NCI-H146 treated with DMSO at 0.1 percent for 48 hours (cell line): ENCODE data around the gene EIF1.
A peak's percentile ranks its signal among the peaks of the same experiment; 100 is the strongest.
"Not testable (repeated sequence)": the region's sequence is repeated elsewhere in the genome, so short reads cannot be mapped to it uniquely, and the experiment has no call there.

Experiments used
- DNase-seq: peaks from one replicate; lab custom pipeline; 2025; ENCODE audit not compliant: unreplicated experiment; lab: John Stamatoyannopoulos, UW

Gene EIF1

GRCh38 chr17:41678411-41678906 lies 10.2 kb upstream of the EIF1 start:
- no peak for DNase-seq

GRCh38 chr17:41678907-41679739 lies 9.6 kb upstream of the EIF1 start:
- no peak for DNase-seq

GRCh38 chr17:41679740-41680425 lies 8.8 kb upstream of the EIF1 start:
- no peak for DNase-seq

GRCh38 chr17:41680426-41681040 lies 8.2 kb upstream of the EIF1 start:
- peak; percentile 64 for DNase-seq

GRCh38 chr17:41681776-41682175 lies 6.9 kb upstream of the EIF1 start:
- no peak for DNase-seq

- no peak for DNase-seq
Observed at GRCh38 chr17:41682631-41683030, 6.1 kb upstream of the EIF1 start.

GRCh38 chr17:41683441-41684007 lies 5.2 kb upstream of the EIF1 start:
- DNase-seq = no peak

- no peak for DNase-seq
Observed at GRCh38 chr17:41684035-41684434, 4.7 kb upstream of the EIF1 start.

GRCh38 chr17:41685753-41686152 lies 2.9 kb upstream of the EIF1 start:
- DNase-seq = not testable (repeated sequence)

- DNase-seq = no peak
Observed at GRCh38 chr17:41686281-41686680, 2.4 kb upstream of the EIF1 start.

- peak; percentile 47 for DNase-seq
Observed at GRCh38 chr17:41687828-41688640, 651 bp upstream of the EIF1 start.

GRCh38 chr17:41689497-41690299 lies 1.0 kb downstream of the EIF1 start:
- peak; percentile 53 for DNase-seq

GRCh38 chr17:41690497-41690896 lies 1.8 kb downstream of the EIF1 start:
- DNase-seq = no peak

- DNase-seq = no peak
Observed at GRCh38 chr17:41691031-41691777, 2.5 kb downstream of the EIF1 start.

- DNase-seq = no peak
Observed at GRCh38 chr17:41692722-41693521, 4.2 kb downstream of the EIF1 start.

GRCh38 chr17:41695134-41695661 lies 6.5 kb downstream of the EIF1 start:
- DNase-seq = no peak

GRCh38 chr17:41695954-41696757 lies 7.5 kb downstream of the EIF1 start:
- peak; percentile 33 for DNase-seq
